B cell (primary cell): ENCODE results near the gene LIMCH1. TPM values are rescaled to one million over a fixed set of nuclear protein-coding genes. Genes with fewer than 3 reads are reported as not detected.

Experiments used
- ATAC-seq: fragments of 200-7000 bp; cut with Tn5 transposase; one replicate; pipeline ENCODE4 v1.10.0; 2021; ENCODE audit warnings: low read depth, mild to moderate bottlenecking, moderate number of reproducible peaks, moderate library complexity
- CTCF ChIA-PET: fragments of 350-600 bp; sonication (Branson Sonifier 250); formaldehyde crosslinking; loops from one replicate; lab custom pipeline; 2021; ENCODE audit warnings: antibody characterized with exemption, inconsistent platforms; lab: Charles Lee
- POLR2A ChIA-PET: fragments of 350-600 bp; sonication (Branson Sonifier 250); formaldehyde crosslinking; loops from one replicate; lab custom pipeline; 2021; ENCODE audit warnings: antibody characterized with exemption; lab: Charles Lee
- DNase-seq: peaks from one replicate; pipeline ENCODE4 v3.0.0; 2013
- H2AFZ ChIP-seq: 2 replicates; pipeline ENCODE4 v1.6.1; 2012; ENCODE audit warnings: mild to moderate bottlenecking, low read depth, low read length; ENCODE audit not compliant: insufficient read depth, poor library complexity, severe bottlenecking
- H3K27ac ChIP-seq, 2 donors: 1 replicate in 1 of 2; 2 replicates in 1 of 2; pipeline ENCODE4 v1.5.1; 2012 to 2013; ENCODE audit warnings: low read length in 2 of 2, mild to moderate bottlenecking in 2 of 2, moderate library complexity in 1 of 2
- H3K27me3 ChIP-seq, 4 experiments: fragments of 200-600 bp in 1 of 4; sonication (generic) in 1 of 4; replicated peaks in 1 of 4; 1 replicate in 2 of 4; 2 replicates in 2 of 4; pipeline versions ENCODE4 v1.6.1 to v1.7.0; 2013 to 2016; ENCODE audit warnings: low read length in 3 of 4, mild to moderate bottlenecking in 2 of 4, mixed read lengths in 1 of 4, moderate library complexity in 1 of 4; ENCODE audit not compliant: insufficient read depth in 4 of 4, control insufficient read depth in 3 of 4; ENCODE audit errors: control extremely low read depth in 1 of 4
- H3K36me3 ChIP-seq, 2 experiments: replicated peaks in 1 of 2; 1 replicate in 1 of 2; 2 replicates in 1 of 2; pipeline versions ENCODE4 v1.6.1 to v1.7.1; 2013; ENCODE audit warnings: low read length in 1 of 2; ENCODE audit not compliant: insufficient read depth in 2 of 2, control insufficient read depth in 1 of 2; ENCODE audit errors: control extremely low read depth in 1 of 2, extremely low read depth in 1 of 2
- H3K4me1 ChIP-seq, 2 donors: fragments of 200-600 bp in 1 of 2; sonication (generic) in 1 of 2; 1 replicate in 1 of 2; 2 replicates in 1 of 2; pipeline versions ENCODE4 v1.5.1 to v1.6.1; 2013 to 2017; ENCODE audit warnings: low read length in 2 of 2; ENCODE audit not compliant: control insufficient read depth in 2 of 2, insufficient read depth in 2 of 2
- H3K4me2 ChIP-seq: replicated peaks from 2 replicates; pipeline ENCODE3; 2012; ENCODE audit warnings: mild to moderate bottlenecking, low read depth, low read length; ENCODE audit not compliant: poor library complexity, severe bottlenecking
- H3K4me3 ChIP-seq, 5 experiments: fragments of 200-600 bp in 1 of 5; sonication (generic) in 1 of 5; 1 replicate in 3 of 5; 2 replicates in 2 of 5; pipeline versions ENCODE4 v1.5.1 to v1.7.0; 2011 to 2016; ENCODE audit warnings: low read length in 4 of 5, mild to moderate bottlenecking in 4 of 5, low read depth in 2 of 5, control low read depth in 1 of 5, moderate library complexity in 1 of 5; ENCODE audit not compliant: insufficient read depth in 1 of 5; ENCODE audit errors: control extremely low read depth in 1 of 5, extremely low read depth in 1 of 5
- H3K79me2 ChIP-seq: fragments of 200-600 bp; sonication (generic); one replicate; pipeline ENCODE4 v1.6.0; 2016; ENCODE audit warnings: low read length; ENCODE audit not compliant: control insufficient read depth, insufficient read depth
- H3K9ac ChIP-seq: fragments of 200-600 bp; sonication (generic); 2 replicates; pipeline ENCODE4 v1.6.1; 2017; ENCODE audit warnings: mild to moderate bottlenecking, low read length, moderate library complexity
- H3K9me3 ChIP-seq, 3 donors: one replicate each; pipeline versions ENCODE4 v1.6.1 to v1.7.1; 2013; ENCODE audit warnings: low read length in 2 of 3; ENCODE audit not compliant: control insufficient read depth in 2 of 3, insufficient read depth in 1 of 3; ENCODE audit errors: control extremely low read depth in 1 of 3
- H4K20me1 ChIP-seq: 2 replicates; pipeline ENCODE4 v1.6.0; 2012; ENCODE audit warnings: mild to moderate bottlenecking, low read length; ENCODE audit not compliant: insufficient read depth, control insufficient read depth, poor library complexity, severe bottlenecking
- H3K27ac Mint-ChIP-seq: one replicate; pipeline ENCODE4 v1.8.0; 2021; ENCODE audit warnings: mixed read lengths
- H3K27me3 Mint-ChIP-seq: one replicate; pipeline ENCODE4 v1.8.0; 2021; ENCODE audit warnings: mixed read lengths
- H3K4me1 Mint-ChIP-seq: one replicate; pipeline ENCODE4 v1.8.0; 2021; ENCODE audit warnings: mixed read lengths
- H3K4me3 Mint-ChIP-seq: one replicate; pipeline ENCODE4 v1.8.0; 2021; ENCODE audit warnings: mixed read lengths
- H3K9me3 Mint-ChIP-seq: one replicate; pipeline ENCODE4 v1.8.0; 2022; ENCODE audit warnings: mixed read lengths; ENCODE audit not compliant: insufficient read depth
- CTCF ChIP-seq: fragments of 200-600 bp; IDR thresholded peaks from one replicate; pipeline ENCODE4 v1.8.0; 2022; ENCODE audit warnings: antibody characterized with exemption, mild to moderate bottlenecking
- EZH2 ChIP-seq: IDR thresholded peaks from 2 replicates; pipeline ENCODE4 v1.6.1; 2012; ENCODE audit warnings: borderline replicate concordance, low read depth, mild to moderate bottlenecking, moderate library complexity, low read length; ENCODE audit not compliant: insufficient read depth, poor library complexity, severe bottlenecking
- WGBS: methylation state at CpG from one replicate; pipeline ENCODE4 v1.1.5; 2013; ENCODE audit warnings: missing lambda C conversion rate; ENCODE audit not compliant: insufficient coverage; 5-methylcytosine and 5-hydroxymethylcytosine counted together
- intact Hi-C: fragments of 100-400 bp; cut with micrococcal nuclease; formaldehyde crosslinking; loops from one replicate; pipeline ENCODE4 v1.10.0; 2022
- polyA plus RNA-seq: library from polyadenylated mRNA; depleted of rRNA; stranded (reverse); fragments of >200 nt; gene quantifications from 2 replicates; pipeline ENCODE4 v1.2.3, GENCODE V29; 2012
- total RNA-seq, 2 donors: library from RNA; stranded (reverse); fragments of 120-200 nt in 1 of 2; gene quantifications; 1 replicate in 1 of 2; 2 replicates in 1 of 2; pipeline versions ENCODE4 v1.2.3 to v1.2.4, GENCODE V29; 2013 to 2022

The LIMCH1 gene
- total and polyA plus RNA-seq, 2 donors (not counting 1 experiment from before 2014, with no cell fraction given), result not detected

- H4K20me1 ChIP-seq, result no peaks in the 10 kb centered on the region
- no peaks in the 10 kb centered on the region for H3K79me2 ChIP-seq
- H3K4me2 ChIP-seq, result no peak overlapping the region
- Mint-ChIP-seq H3K27ac (no peak overlapping the region), H3K27me3 (peaks cover 10% of the 10 kb centered on the region), H3K9me3 (no peaks in the 10 kb centered on the region), H3K4me1 (no peaks in the 10 kb centered on the region), H3K4me3 (no peak overlapping the region)
- H2AFZ ChIP-seq, result no peak overlapping the region
- no peak overlapping the region for H3K27ac ChIP-seq
- H3K4me1 ChIP-seq, result no peaks in the 10 kb centered on the region
- ChIA-PET CTCF (no interaction called here), POLR2A (no interaction called here)
- no peaks in the 10 kb centered on the region for H3K27me3 ChIP-seq
- no peak overlapping the region for H3K4me3 ChIP-seq
- DNase-seq, result no peak
- H3K36me3 ChIP-seq, result no peaks in the 10 kb centered on the region
- H3K9me3 ChIP-seq, result peaks cover 0 to 4% (median 0%) of the 10 kb centered on the region in 3 donors
- intact Hi-C loops, result no loop called here
- H3K9ac ChIP-seq, result no peak overlapping the region
- ATAC-seq, result no peak
- WGBS, result 95% methylated on average over 16 of the region's 16 CpGs
- TF ChIP-seq EZH2, result no peak
- TF ChIP-seq CTCF, result no peak
Measured at GRCh38 chr4:41619161-41619560, 81.2 kb downstream of the LIMCH1 start.

GRCh38 chr4:41620594-41621256 is 82.8 kb downstream of the LIMCH1 start:
- ChIA-PET POLR2A (no interaction called here), CTCF (interaction anchor here (0.7 kb wide), 1 partner anchor 207 kb away, joined by 3 read pairs; no protein-coding TSS in a partner anchor)
- no peaks in the 10 kb centered on the region for H3K4me1 Mint-ChIP-seq
- no peak for ATAC-seq
- DNase-seq, result no peak
- Histone ChIP-seq H2AFZ (no peak overlapping the region), H3K4me2 (no peak overlapping the region), H3K4me3 (no peak overlapping the region), H3K36me3 (no peaks in the 10 kb centered on the region), H3K79me2 (no peaks in the 10 kb centered on the region), H3K9ac (no peak overlapping the region), H3K27ac (no peak overlapping the region), H3K4me1 (no peaks in the 10 kb centered on the region), H4K20me1 (no peaks in the 10 kb centered on the region), H3K27me3 (no peaks in the 10 kb centered on the region), H3K9me3 (peaks cover 0 to 4% (median 0%) of the 10 kb centered on the region in 3 donors)
- 95% methylated on average over 2 of the region's 5 CpGs for WGBS
- intact Hi-C loops, result no loop called here
- no peak for TF ChIP-seq CTCF
- TF ChIP-seq EZH2, result no peak
- no peaks in the 10 kb centered on the region for H3K9me3 Mint-ChIP-seq
- peaks cover 13% of the 10 kb centered on the region for H3K27me3 Mint-ChIP-seq
- H3K27ac Mint-ChIP-seq, result no peak overlapping the region
- no peak overlapping the region for H3K4me3 Mint-ChIP-seq
